GM11168 (cell line): Measurements from ENCODE around the gene LRIG1.

ENCODE experiments used
- in situ Hi-C: fragments of 300-500 bp; cut with MboI; formaldehyde crosslinking; loops from one replicate; pipeline ENCODE4 v1.12.0; 2022; ENCODE audit warnings: low sequenced_read_pairs; ENCODE audit not compliant: unreplicated experiment

LRIG1 gene

GRCh38 chr3:66490984-66491383 is 9.8 kb downstream of the LRIG1 start:
- in situ Hi-C loops = no loop called here

- in situ Hi-C loops = no loop called here
Observed at GRCh38 chr3:66490214-66490613, 10.6 kb downstream of the LRIG1 start.

- in situ Hi-C loops = no loop called here
Observed at GRCh38 chr3:66489581-66489980, 11.2 kb downstream of the LRIG1 start.

- in situ Hi-C loops = no loop called here
Observed at GRCh38 chr3:66489115-66489514, 11.7 kb downstream of the LRIG1 start.

- in situ Hi-C loops = no loop called here
Observed at GRCh38 chr3:66488492-66488891, 12.3 kb downstream of the LRIG1 start.

- in situ Hi-C loops = no loop called here
Observed at GRCh38 chr3:66487465-66487864, 13.4 kb downstream of the LRIG1 start.

- in situ Hi-C loops = no loop called here
Observed at GRCh38 chr3:66486646-66487045, 14.2 kb downstream of the LRIG1 start.

- in situ Hi-C loops = no loop called here
Observed at GRCh38 chr3:66486202-66486601, 14.6 kb downstream of the LRIG1 start.

GRCh38 chr3:66485291-66485968 is 15.4 kb downstream of the LRIG1 start:
- in situ Hi-C loops = no loop called here

- in situ Hi-C loops = no loop called here
Observed at GRCh38 chr3:66484106-66484844, 16.5 kb downstream of the LRIG1 start.

- in situ Hi-C loops = no loop called here
Observed at GRCh38 chr3:66483409-66483906, 17.4 kb downstream of the LRIG1 start.

GRCh38 chr3:66483006-66483405 is 17.8 kb downstream of the LRIG1 start:
- in situ Hi-C loops = no loop called here

GRCh38 chr3:66482018-66482404 is 18.8 kb downstream of the LRIG1 start:
- in situ Hi-C loops = no loop called here

- in situ Hi-C loops = no loop called here
Observed at GRCh38 chr3:66481071-66482017, 19.5 kb downstream of the LRIG1 start.

GRCh38 chr3:66480666-66481065 is 20.2 kb downstream of the LRIG1 start:
- in situ Hi-C loops = no loop called here

- in situ Hi-C loops = no loop called here
Observed at GRCh38 chr3:66479532-66479947, 21.3 kb downstream of the LRIG1 start.

GRCh38 chr3:66478960-66479359 is 21.9 kb downstream of the LRIG1 start:
- in situ Hi-C loops = no loop called here

GRCh38 chr3:66477856-66478255 is 23.0 kb downstream of the LRIG1 start:
- in situ Hi-C loops = no loop called here

GRCh38 chr3:66476852-66477381 is 23.9 kb downstream of the LRIG1 start:
- in situ Hi-C loops = no loop called here

- in situ Hi-C loops = no loop called here
Observed at GRCh38 chr3:66475386-66476020, 25.3 kb downstream of the LRIG1 start.
